HEK293T (cell line): ENCODE data around the gene SARNP.

Experiments
- BHLHE40 ChIP-seq: fragments of 450-650 bp; IDR thresholded peaks from 2 replicates; pipeline ENCODE4 v1.6.1; 2016; ENCODE audit warnings: mild to moderate bottlenecking, moderate library complexity, borderline replicate concordance
- ELF4 ChIP-seq: fragments of 450-650 bp; IDR thresholded peaks from 2 replicates; pipeline ENCODE4 v1.6.1; 2017; ENCODE audit warnings: antibody characterized with exemption
- FOXA1 ChIP-seq: fragments of 450-650 bp; IDR thresholded peaks from 2 replicates; pipeline ENCODE4 v1.6.1; 2016; ENCODE audit warnings: mild to moderate bottlenecking
- FOXM1 ChIP-seq: fragments of 450-650 bp; IDR thresholded peaks from 2 replicates; pipeline ENCODE4 v1.6.1; 2017; ENCODE audit warnings: mild to moderate bottlenecking, borderline replicate concordance
- HDGF ChIP-seq: fragments of 450-650 bp; IDR thresholded peaks from 2 replicates; pipeline ENCODE4 v1.6.1; 2017; ENCODE audit warnings: antibody characterized with exemption, borderline replicate concordance
- L3MBTL2 ChIP-seq: fragments of 450-650 bp; conservative IDR thresholded peaks from 2 replicates; pipeline ENCODE4 v1.6.1; 2016; ENCODE audit warnings: mild to moderate bottlenecking
- LEF1 ChIP-seq: fragments of 450-650 bp; IDR thresholded peaks from 2 replicates; pipeline ENCODE4 v1.6.1; 2017; ENCODE audit warnings: mild to moderate bottlenecking, borderline replicate concordance
- NFRKB ChIP-seq: fragments of 450-650 bp; IDR thresholded peaks from 2 replicates; pipeline ENCODE4 v1.6.1; 2016; ENCODE audit warnings: mild to moderate bottlenecking, moderate library complexity
- PKNOX1 ChIP-seq: fragments of 450-650 bp; IDR thresholded peaks from 2 replicates; pipeline ENCODE4 v1.6.1; 2016
- SUZ12 ChIP-seq: fragments of 450-650 bp; IDR thresholded peaks from 2 replicates; pipeline ENCODE4 v1.6.1; 2016; ENCODE audit warnings: mild to moderate bottlenecking
- TARDBP ChIP-seq: fragments of 450-650 bp; IDR thresholded peaks from 2 replicates; pipeline ENCODE4 v1.6.1; 2016
- ZNF384 ChIP-seq: fragments of 450-650 bp; IDR thresholded peaks from 2 replicates; pipeline ENCODE4 v1.6.1; 2016

GRCh38 chr12:55788546-55788945 lies 29.0 kb downstream of the SARNP start:
- TF ChIP-seq FOXA1 (no peak), TARDBP (no peak), FOXM1 (no peak), SUZ12 (no peak), PKNOX1 (no peak), LEF1 (no peak), L3MBTL2 (no peak), HDGF (no peak), NFRKB (no peak), BHLHE40 (no peak), ZNF384 (no peak), ELF4 (no peak)
